Stimulated activated CD4-positive, alpha-beta T cell treated with anti-CD3 and anti-CD28 coated beads, TNF-alpha, amount 100 ng/mL, for 4 hours (primary cell): ENCODE results near the gene CYP26A1.
"Not testable (repeated sequence)": the region's sequence is repeated elsewhere in the genome, so short reads cannot be mapped to it uniquely, and the experiment has no call there.

Experiments
- DNase-seq, 3 experiments: peaks; one replicate each; pipeline ENCODE4 v3.0.0-alpha.2; 2020; ENCODE audit warnings: low read depth in 3 of 3

Gene CYP26A1

DNA sequence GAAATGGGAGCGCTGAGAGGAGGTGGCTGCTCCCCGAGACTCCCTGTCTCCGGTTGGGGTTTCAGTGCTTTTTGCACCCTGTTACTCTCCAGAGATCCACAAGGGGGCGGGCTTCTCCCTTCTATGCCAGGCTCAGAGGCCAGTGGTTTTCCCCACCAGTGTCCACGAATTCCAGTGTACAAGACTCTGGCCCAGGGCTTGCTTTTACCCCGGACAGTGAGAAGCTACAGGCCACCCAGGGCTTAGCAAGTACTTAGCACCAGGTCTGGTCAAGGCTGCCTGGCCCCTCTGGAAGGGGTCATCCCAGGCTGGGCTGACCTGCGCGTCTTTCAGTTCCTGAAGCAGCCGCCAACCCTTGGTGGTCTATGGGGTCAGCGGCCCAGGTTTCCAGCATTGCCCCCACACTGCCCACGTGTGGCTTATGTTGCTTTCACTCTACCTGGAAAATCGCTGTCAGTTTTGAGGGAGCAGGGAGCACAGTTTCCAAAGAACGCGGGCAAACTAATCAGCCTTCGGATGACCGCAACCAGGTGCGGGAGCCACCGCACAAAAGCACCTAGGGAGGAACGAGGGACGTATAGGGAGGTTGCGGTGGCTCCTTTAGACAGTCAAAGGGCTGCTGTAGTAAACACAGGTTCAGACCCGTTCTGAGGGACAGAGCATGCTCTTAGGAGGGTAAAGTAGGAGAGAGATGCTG, 6.8 kb downstream of the CYP26A1 start:
- DNase-seq: peak in 1 of 3 experiments; percentile 13

DNA sequence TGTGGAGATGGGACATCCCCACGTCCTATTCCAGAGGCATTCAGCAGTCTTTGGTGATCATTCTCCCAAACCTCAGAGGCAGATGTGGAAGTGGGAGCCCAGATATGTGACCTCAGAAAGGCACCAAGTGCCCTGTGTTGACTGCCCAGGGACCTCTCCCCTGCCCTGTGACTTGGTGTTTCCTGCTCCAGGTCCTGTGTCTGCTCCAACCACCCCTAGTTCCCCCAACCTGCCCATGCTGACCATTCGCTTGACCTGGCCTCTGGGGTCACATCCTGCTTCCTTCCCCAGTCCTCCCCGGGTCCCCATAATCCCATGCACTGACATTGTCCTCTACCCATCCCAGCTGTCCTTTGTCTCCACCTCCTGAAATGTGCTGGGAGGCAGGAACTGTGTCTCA, 7.6 kb downstream of the CYP26A1 start:
- DNase-seq: no peak

DNA sequence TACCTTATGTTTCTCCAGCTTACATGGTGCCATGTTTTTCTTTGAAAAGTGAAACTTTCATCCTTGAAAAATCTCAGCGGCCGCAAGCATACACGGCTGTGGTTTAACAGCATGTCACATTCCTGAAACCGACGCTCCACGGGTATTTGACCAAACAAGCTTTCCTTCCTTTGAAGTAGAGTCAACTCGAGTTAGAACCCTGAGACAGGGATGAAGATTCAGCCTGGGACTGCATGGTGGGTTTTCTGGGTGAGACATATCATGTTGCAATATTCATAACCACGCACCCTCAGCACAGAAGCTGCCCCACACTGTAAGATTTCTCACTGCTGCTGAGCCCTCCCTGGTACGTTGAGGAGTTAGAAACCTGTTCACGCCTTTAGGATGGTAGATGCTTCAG, 8.1 kb downstream of the CYP26A1 start:
- no peak for DNase-seq

DNA sequence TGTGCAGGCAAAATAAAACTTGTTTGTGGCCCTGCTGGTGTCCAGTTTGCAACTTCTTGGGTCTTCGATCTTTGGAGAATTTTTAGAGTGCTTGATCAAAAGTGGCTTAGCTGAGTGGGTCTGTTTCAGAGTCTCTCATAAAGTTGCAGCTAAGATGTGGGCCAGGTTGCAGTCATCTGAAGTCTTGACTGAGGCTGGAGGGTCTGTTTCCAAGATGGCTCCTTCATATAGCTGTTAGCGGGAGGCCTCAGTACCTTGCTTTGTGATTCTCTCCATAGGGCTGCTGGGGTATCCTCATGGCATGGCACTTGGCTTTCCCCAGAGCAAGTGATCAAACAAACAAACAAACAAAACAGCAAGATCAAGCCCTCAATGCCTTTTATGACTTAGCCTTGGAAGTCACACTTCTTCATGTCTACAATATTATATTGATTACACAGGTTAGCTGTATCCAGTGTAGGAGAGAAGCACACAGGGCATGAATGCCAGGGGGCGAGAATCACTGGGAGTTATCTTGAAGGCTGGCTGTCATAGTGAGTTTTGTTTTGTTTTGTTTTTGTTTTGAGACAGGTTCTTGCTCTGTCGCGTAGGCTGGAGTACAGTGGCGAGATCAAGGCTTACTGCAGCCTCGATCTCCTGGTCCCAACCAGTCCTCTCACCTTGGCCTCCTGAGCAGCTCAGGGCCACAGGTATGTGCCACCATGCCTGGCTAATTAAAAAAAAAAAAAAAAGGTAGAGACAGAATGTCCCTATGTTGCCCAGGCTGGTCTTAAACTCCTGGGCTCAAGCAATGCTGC, 10.2 kb downstream of the CYP26A1 start:
- DNase-seq: no peak

DNA sequence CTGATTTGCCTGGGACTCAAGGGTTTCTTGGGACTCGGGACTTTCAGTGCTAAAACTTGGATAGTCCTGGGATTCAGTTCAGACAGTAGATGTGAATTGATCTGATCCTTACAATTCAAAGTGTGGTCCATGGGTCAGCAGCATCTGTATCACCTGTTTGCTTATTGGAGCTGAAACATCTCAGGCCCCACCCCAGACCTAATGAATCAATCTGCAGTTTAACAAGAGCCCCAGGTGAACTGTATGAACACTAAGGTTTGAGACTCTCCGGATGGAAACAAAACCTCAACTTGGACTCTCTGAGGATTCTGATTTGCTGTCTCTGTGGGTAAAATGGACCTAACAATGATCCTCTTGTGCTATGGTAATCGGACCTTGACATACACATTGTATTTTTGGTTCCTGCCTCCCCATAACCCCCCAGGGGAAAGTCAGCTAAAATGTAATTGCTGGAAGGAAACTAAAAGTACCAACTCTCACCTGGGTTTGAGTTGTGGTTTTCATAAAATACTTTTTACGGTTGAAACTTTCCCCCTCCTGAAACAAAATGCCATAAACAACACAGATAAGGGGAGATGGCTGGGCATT, 11.7 kb downstream of the CYP26A1 start:
- DNase-seq: no peak

DNA sequence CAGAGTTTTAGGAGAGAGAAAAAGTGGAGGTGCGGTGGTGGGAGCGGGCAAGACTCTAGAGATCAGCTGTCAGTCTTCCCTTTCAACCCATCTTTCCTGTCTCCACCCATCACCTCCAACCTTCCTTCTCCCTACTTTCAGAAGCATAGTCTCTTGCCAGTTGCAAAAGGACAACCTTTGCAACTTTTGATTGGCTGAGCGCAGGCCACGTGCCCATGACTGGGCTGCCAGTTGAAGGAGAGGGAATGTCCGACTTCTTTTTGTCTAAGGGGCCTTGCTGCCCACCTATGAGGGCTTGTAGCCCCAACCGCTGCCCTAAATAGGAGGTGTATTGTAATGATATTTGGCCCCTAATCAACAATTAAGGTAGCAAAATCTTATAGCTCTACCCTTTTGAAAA, 12.6 kb downstream of the CYP26A1 start:
- no peak for DNase-seq

DNA sequence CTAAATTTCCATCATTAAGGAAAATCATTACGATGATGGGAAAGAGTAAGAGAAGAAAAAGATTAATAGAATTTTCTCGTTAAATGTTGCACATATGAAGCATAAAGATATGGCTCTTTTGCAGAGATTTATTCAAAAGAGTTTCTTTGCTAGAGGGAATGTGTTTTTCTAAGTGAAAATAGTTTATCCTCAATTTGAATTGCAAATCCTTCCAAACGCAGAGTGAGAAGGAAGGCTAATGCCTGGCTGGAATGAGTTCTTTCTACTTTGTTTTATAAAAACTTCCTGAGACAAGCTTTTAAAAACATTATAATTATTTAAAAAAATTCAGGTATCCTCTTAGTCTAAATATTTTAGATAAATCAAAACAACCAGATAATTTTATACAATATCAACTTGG, 14.2 kb downstream of the CYP26A1 start:
- DNase-seq: no peak

DNA sequence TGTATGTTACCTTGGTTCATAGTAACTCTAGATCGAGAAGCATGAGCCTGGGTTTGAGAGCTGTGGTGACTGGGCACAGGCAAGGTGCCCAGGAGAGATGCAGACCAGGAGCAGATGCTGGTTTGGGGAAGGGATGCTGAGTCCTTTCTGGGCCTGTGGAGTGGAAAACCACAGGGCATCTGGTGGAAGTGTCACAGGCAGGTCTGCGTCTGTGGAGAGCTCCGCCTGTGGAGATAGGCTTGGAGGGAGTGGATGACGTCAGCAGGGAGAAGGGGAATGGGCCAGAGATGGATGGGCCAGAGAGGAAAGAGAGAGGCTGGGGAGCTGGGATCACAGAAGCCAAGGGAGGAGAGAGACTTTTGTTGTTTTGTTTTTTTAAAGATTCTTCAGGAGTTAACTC, 14.8 kb downstream of the CYP26A1 start:
- no peak for DNase-seq

DNA sequence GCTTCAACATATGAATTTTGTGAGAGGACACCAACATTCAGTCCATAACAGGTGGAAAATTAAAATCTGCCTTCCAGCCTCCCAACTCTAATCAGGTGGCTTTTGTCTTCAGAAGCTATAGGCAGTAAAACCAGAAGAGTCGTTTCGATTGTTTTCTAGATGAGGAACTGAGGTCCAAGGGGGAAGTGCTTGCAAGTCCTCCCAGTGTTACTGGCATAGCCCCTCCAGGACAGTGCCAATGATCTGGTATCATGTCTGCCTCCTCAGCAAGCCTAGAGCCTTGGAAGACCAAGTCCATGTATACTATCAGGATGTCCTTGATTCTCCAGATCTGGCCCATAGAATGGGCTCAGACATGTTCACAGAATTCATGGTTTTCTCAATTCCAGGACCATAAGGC, 16.9 kb downstream of the CYP26A1 start:
- no peak for DNase-seq

DNA sequence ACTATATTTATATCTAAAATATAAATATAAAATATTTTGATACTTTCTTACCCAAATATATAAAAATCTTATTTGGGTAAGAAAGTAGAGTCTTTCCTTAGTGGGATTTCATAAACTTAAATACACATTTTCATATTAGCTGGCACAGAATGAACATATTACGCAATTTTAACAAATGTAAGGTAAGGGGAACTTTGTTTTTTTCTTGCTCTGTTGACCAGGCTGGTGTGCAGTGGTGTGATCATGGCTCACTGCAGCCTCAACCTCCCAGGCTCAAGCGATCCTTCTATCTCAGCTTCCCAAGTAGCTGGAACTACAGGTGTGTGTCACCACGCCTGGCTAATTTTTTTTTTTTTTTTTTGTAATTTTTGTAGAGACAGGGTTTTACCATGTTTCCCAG, 18.3 kb downstream of the CYP26A1 start:
- no peak for DNase-seq

DNA sequence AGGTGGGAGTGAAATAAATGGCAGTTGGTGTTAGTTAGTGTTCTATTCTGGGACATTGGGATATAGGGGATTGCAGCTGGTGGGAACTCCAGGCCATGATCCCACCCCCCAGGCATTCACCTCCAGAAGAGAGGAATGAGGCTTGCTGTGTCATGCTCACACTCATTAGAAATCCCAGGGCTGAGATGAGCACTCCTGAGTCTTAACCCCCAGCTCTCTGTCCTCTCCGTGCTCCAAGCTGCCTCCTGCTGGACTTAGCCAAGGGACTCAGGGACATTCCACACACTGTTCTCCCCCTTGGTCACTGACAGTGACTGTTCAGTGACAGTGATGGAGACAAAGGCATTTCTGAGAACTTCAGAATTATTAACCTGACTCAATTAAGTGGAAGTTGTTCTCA, 21.5 kb downstream of the CYP26A1 start:
- DNase-seq: no peak

DNA sequence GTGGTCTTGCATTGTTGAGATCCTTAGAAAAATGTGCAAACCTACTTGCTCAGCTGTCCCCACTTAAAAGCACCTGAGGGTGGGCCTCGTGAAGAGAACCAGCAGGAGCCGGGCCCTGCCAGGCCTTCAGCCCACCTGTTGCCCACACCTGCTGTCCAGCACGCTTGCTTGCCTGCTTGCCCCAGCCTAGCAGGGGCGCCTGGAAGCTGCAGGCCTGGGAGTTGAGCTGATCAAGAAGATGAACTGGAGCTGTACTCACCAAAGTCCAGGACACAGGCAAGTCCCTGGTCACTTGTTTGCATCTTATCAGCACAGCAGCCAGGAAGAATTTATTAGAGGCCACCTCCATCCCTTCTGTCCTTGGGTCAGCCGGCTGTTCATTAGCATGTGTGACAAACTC, 23.2 kb downstream of the CYP26A1 start:
- DNase-seq: no peak

DNA sequence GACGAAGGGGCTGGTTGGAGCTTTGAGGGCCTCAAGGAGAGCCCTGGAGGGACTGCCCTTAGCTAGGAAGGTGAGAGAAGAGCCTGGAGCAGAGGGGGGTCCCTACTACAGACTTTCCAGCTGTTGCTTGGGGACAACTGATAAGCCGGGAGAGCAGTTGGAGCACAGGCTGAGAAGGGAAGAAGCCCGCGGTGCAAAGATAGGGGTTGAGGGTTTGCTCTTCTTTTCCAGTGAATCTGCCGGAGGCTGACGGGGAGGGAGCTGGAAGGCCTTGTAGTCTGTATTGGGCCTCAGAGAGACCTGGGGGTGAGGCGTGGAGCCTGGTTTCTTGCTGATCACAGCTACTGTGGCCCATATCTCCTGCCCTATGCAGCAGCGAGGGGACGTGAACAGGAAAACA, 23.7 kb downstream of the CYP26A1 start:
- no peak for DNase-seq

DNA sequence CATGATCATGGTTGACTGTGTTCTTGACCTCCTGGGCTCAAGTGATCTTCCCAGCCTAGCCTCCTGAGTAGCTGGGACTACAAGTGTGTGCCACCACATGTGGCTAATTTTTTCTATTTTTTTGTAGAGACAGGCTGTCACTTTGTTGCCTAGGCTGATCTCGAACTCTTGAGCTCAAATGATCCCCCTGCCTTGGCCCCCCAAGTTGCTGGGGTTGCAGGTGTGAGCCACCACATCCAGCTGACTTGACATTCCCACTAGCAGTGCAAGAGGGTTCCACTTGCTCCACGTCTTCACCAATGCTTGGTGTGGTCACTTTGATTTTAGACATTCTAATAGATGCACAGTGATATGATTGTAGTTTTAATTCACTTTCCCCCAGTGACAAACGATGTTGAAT, 25.1 kb downstream of the CYP26A1 start:
- no peak for DNase-seq

DNA sequence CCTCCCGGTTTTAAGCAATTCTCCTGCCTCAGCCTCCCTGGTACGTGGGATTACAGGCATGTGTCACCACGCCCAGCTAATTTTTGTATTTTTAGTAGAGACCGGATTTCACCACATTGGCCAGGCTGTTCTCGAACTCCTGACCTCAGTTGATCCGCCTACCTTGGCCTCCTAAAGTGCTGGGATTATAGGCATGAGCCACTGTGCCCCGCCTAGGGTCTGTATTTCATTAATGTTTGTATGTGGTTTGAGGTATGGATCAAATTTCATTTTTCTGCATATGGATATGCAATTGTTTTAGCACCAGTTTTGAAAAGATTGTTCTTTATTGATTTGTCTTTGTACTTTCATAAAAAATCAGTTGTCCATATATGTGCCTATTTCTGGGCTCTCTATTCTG, 26.0 kb downstream of the CYP26A1 start:
- DNase-seq: no peak

DNA sequence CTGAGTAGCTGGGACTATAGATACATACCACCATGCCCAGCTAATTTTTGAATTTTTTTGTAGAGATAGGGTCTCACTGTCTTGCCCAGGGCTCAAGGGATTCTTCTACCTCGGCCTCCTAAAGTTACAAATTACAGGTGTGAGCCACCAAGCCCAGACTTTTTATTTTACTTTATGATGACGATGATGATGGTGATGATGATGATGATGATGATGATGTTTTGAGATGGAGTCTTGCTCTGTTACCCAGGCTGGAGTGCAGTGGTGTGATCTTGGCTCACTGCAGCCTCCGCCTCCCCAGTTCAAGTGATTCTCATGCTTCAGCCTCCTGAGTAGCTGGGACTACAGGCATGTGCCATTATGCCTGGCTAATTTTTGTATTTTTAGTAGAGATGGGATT, 27.5 kb downstream of the CYP26A1 start:
- DNase-seq: not testable (repeated sequence)

DNA sequence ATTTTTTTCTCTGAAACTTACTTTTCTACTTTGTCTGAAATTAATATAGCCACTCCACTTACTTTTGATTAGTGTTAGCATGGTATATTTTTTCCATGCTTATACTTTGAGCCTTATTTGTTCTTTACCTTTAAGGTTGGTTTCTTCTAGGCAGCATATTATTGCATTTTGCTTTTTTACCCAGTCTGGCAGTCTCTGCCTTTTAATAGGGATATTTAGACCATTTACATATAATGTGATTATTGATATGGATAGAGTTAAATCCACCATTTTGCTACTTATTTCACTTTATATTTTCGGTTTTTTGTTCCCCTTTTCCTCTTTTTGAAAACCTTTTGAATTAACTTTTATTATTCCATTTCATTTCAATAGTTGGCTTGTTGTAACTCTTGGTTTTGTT, 30.3 kb downstream of the CYP26A1 start:
- DNase-seq: no peak

DNA sequence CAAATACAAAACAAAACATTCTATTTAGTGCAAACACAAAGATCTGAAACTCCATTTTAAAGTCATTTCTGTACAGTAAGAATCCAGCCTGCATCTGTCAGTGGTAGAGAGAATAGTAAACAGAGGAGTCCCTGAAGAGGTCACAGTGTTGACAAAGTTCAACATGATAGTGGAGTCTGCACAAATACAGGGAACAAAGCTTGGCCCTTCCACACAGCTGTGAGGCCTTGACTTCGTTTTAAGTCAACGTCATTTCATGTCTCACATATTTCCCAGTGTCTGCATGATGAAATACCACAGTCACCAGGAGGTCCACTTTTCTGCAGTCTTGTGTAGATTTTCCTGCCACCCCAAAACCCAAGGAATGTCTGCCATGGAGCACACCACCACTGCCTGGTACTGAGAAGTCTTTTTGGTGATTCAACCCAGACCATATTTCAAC, 33.0 kb downstream of the CYP26A1 start:
- DNase-seq: no peak

DNA sequence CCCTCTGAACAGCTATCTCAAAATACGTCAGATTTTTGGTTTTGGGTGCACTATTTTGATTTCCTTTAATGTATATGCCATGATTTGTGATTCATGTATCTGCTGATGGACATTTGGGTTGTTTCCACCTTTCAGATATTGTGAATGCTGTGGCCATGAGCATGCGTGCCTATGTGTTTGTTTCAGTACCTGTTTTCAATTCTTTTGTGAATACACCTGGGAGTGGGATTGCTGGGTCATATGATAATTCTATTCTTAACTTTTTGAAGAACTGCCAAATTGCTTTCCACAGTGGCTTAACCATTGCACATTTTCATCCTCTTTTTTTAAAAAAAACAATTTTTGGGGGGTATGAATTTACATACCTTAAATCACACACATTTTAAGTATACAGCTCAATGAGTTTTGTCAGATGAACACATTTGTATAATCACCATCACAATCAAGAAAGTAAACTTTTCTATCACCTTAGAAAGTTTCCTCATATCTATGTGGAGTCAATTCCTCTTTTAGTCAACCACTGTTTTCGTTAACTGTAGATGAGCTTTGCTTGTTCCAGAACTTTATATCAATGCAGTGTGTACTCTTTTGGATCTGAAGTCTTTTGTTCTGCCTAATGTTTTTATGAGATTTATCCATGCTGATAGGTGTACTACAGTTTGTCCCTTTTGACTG, 36.9 kb downstream of the CYP26A1 start:
- DNase-seq: no peak

DNA sequence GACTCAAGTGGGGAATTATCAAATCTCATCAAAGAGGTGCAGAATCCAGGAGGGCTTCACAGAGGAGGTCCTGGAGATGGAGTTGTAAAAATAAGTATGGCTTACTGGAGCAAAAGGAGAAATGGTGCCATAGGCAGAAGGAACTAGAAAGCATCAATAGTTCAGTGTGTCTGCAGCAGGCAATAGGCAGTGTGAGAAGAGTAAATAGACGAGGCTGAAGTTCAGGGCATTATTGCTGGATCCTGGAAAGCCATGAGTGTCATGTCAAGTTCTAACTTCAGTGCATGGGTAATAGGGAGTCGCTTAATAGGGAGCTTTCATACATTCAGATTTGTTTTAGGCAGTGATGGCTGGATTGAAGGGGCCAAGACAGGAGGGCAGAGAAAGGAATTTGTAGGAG, 39.3 kb downstream of the CYP26A1 start:
- no peak for DNase-seq

DNA sequence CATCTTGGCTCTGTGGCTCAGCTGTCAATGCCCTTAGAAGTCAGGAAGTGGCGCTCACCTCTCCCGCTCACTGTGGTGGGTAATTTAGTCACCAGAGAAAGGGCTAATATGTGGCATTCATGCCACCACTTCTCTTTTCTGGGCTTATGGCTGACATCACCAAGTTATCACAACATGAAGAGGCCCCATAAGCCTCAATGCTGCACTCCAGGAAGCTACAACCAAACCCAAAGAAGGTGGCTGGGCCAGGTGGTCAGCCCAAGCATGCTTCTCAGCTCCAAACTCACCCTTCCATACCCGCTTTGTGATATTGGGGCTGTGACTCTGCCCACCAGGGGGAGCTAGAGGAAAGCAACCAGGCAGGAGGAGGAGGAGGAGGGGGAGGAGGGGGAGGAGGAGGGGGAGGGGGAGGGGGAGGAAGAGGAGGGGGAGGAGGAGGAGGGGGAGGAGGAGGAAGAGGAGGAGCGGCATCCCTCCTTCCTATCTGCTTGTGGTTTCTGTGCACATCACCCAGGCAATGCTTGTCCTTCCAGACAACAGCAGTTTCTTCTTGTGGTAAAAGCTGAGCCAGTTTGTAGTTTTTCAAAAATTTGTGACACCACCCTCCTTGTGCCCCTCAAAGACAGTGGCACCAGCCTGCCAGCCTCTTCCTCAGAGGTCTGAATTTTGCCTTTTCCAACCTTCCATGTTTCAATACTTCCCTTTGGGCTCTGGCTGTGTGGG, 42.1 kb downstream of the CYP26A1 start:
- DNase-seq: peak; percentile 42 to 52 (median 50)

DNA sequence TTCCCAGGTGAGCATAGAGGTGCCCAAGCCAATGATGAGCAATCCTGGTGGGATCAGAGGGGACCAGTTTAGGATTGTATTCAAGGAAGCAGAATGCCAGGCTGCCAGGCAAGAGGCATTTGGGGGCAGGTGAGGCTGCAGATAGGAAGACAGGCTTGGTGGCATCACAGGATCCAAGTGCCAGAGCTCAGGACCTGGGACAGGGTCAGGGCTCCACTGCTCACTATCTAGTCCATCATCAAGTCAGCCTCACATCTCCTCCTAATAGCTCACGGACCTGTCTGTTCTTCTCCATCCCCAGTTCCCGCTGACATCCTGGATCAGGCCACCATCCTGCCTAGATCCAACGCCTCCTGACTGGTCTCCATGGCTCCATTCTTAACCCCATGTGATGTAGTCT, 47.6 kb downstream of the CYP26A1 start:
- no peak for DNase-seq
